Measurements from ENCODE around the gene KANSL2. TPM values are rescaled to one million over a fixed set of nuclear protein-coding genes. Genes with fewer than 3 reads are reported as not detected.

KANSL2 gene
- total and polyA plus RNA-seq, 9 of the 15 experiments (the other 6 are each of a cell fraction or from before 2014, with no cell fraction given) = 41.1 to 89.8 (median 55.4) TPM

GRCh38 chr12:48693572-48693971 lies 11.5 kb upstream of the KANSL2 start (continued):
- peak; percentile 31 for TF ChIP-seq GATA2 (CRISPR knock-in tag; IDR thresholded peaks at IDR 0.05)
- TF ChIP-seq MEIS2 (IDR thresholded peaks at IDR 0.05; ENCODE audit: partially characterized antibody) = no peak
- TF ChIP-seq, protein P1, sequence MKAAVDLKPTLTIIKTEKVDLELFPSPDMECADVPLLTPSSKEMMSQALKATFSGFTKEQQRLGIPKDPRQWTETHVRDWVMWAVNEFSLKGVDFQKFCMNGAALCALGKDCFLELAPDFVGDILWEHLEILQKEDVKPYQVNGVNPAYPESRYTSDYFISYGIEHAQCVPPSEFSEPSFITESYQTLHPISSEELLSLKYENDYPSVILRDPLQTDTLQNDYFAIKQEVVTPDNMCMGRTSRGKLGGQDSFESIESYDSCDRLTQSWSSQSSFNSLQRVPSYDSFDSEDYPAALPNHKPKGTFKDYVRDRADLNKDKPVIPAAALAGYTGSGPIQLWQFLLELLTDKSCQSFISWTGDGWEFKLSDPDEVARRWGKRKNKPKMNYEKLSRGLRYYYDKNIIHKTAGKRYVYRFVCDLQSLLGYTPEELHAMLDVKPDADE (conservative IDR thresholded peaks at IDR 0.05; ENCODE audit: control insufficient read depth, low read depth, low read length) = no peak
- TF ChIP-seq FOXM1 (IDR thresholded peaks at IDR 0.05; ENCODE audit: low read depth) = 0 out of 2 replicates have a peak, but pooled peaks have one; percentile 25
- no peak for TF ChIP-seq FOXM1 (CRISPR knock-in tag; IDR thresholded peaks at IDR 0.05; ENCODE audit: low read depth)
- peak; percentile 87 for TF ChIP-seq TCF3 (CRISPR knock-in tag; IDR thresholded peaks at IDR 0.05)
- TF ChIP-seq, protein P2, sequence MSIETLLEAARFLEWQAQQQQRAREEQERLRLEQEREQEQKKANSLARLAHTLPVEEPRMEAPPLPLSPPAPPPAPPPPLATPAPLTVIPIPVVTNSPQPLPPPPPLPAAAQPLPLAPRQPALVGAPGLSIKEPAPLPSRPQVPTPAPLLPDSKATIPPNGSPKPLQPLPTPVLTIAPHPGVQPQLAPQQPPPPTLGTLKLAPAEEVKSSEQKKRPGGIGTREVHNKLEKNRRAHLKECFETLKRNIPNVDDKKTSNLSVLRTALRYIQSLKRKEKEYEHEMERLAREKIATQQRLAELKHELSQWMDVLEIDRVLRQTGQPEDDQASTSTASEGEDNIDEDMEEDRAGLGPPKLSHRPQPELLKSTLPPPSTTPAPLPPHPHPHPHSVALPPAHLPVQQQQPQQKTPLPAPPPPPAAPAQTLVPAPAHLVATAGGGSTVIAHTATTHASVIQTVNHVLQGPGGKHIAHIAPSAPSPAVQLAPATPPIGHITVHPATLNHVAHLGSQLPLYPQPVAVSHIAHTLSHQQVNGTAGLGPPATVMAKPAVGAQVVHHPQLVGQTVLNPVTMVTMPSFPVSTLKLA (conservative IDR thresholded peaks at IDR 0.05) = peak in 1 of 2 experiments; percentile 39; a peak in 1 of 4 replicates
- 0 out of 2 replicates have a peak, but pooled peaks have one; percentile 45 for TF ChIP-seq ZNF395 (CRISPR knock-in tag; IDR thresholded peaks at IDR 0.05)
- TF ChIP-seq RBM22 (IDR thresholded peaks at IDR 0.05; ENCODE audit: low read depth, low read length, poor library complexity, severe bottlenecking) = no peak
- TF ChIP-seq ARID1B (IDR thresholded peaks at IDR 0.05) = peak; percentile 94
- no peak for TF ChIP-seq KAT8 (IDR thresholded peaks at IDR 0.05; ENCODE audit: low read depth)
- no peak for TF ChIP-seq TAF15 (IDR thresholded peaks at IDR 0.05; ENCODE audit: low read depth, low read length)
- TF ChIP-seq TAL1 (IDR thresholded peaks at IDR 0.05) = peak; percentile 87
- TF ChIP-seq SLC30A9 (CRISPR knock-in tag; IDR thresholded peaks at IDR 0.05) = no peak
- peak in 1 of 2 experiments; percentile 53; a peak in 1 of 4 replicates for TF ChIP-seq TEAD1 (CRISPR knock-in tag; IDR thresholded peaks at IDR 0.05)
- TF ChIP-seq MCM3 (IDR thresholded peaks at IDR 0.05) = no peak
- no peak for TF ChIP-seq CBX2 (IDR thresholded peaks at IDR 0.05; ENCODE audit: insufficient read depth, low read length, poor library complexity, severe bottlenecking)
- peak; percentile 83 for TF ChIP-seq TEAD4 (IDR thresholded peaks at IDR 0.05; ENCODE audit: low read length)
- TF ChIP-seq TEAD4 (CRISPR knock-in tag; IDR thresholded peaks at IDR 0.05; ENCODE audit: borderline replicate concordance) = no peak
- TF ChIP-seq, protein P3, sequence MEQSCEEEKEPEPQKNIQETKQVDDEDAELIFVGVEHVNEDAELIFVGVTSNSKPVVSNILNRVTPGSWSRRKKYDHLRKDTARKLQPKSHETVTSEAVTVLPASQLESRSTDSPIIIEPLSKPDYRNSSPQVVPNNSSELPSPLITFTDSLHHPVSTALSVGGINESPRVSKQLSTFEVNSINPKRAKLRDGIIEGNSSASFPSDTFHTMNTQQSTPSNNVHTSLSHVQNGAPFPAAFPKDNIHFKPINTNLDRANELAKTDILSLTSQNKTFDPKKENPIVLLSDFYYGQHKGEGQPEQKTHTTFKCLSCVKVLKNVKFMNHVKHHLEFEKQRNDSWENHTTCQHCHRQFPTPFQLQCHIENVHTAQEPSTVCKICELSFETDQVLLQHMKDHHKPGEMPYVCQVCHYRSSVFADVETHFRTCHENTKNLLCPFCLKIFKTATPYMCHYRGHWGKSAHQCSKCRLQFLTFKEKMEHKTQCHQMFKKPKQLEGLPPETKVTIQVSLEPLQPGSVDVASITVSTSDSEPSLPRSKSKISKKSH (CRISPR knock-in tag; IDR thresholded peaks at IDR 0.05) = no peak
- TF ChIP-seq EP300 (IDR thresholded peaks at IDR 0.05; ENCODE audit: low read length) = peak; percentile 78
- 0 out of 2 replicates have a peak, but pooled peaks have one; percentile 28 for TF ChIP-seq FOXJ2 (tag; IDR thresholded peaks at IDR 0.05)
- no peak for TF ChIP-seq MTA3 (IDR thresholded peaks at IDR 0.05; ENCODE audit: borderline replicate concordance)
- TF ChIP-seq ZNF696 (CRISPR knock-in tag; conservative IDR thresholded peaks at IDR 0.05) = no peak
- TF ChIP-seq NBN (IDR thresholded peaks at IDR 0.05; ENCODE audit: low read depth) = no peak
- TF ChIP-seq PURB (CRISPR knock-in tag; IDR thresholded peaks at IDR 0.05; ENCODE audit: low read depth) = no peak

All from K562 (cell line).